Measurements from ENCODE around the gene NFASC.

The NFASC gene

GRCh38 chr1:204959836-204960235 lies 89.2 kb downstream of the NFASC start:
- no peak for DNase-seq (ENCODE audit: low read depth in 2 of 2)

GRCh38 chr1:204960306-204961125 lies 89.9 kb downstream of the NFASC start:
- DNase-seq (ENCODE audit: low read depth in 2 of 2), result no peak

- no peak for DNase-seq (ENCODE audit: low read depth in 2 of 2)
Observed at GRCh38 chr1:204961765-204962419, 91.2 kb downstream of the NFASC start.

GRCh38 chr1:204962742-204963632 lies 92.3 kb downstream of the NFASC start:
- DNase-seq (ENCODE audit: low read depth in 2 of 2), result no peak

- DNase-seq (ENCODE audit: low read depth in 2 of 2), result no peak
Observed at GRCh38 chr1:204967451-204967850, 96.8 kb downstream of the NFASC start.

- DNase-seq (ENCODE audit: low read depth in 2 of 2), result no peak
Observed at GRCh38 chr1:204968135-204968534, 97.5 kb downstream of the NFASC start.

- DNase-seq (ENCODE audit: low read depth in 2 of 2), result no peak
Observed at GRCh38 chr1:204968951-204969350, 98.3 kb downstream of the NFASC start.

GRCh38 chr1:204970937-204971336 lies 100.3 kb downstream of the NFASC start:
- DNase-seq (ENCODE audit: low read depth in 2 of 2), result no peak

GRCh38 chr1:204971517-204972336 lies 101.1 kb downstream of the NFASC start:
- DNase-seq (ENCODE audit: low read depth in 2 of 2), result no peak

- no peak for DNase-seq (ENCODE audit: low read depth in 2 of 2)
Observed at GRCh38 chr1:204972426-204972825, 101.8 kb downstream of the NFASC start.

- no peak for DNase-seq (ENCODE audit: low read depth in 2 of 2)
Observed at GRCh38 chr1:204973449-204973848, 102.8 kb downstream of the NFASC start.

- DNase-seq (ENCODE audit: low read depth in 2 of 2), result no peak
Observed at GRCh38 chr1:204974327-204974726, 103.7 kb downstream of the NFASC start.

GRCh38 chr1:204975021-204975420 lies 104.4 kb downstream of the NFASC start:
- DNase-seq (ENCODE audit: low read depth in 2 of 2), result no peak

- DNase-seq (ENCODE audit: low read depth in 2 of 2), result peak; percentile 17 to 37
Observed at GRCh38 chr1:204975568-204976235, 105.0 kb downstream of the NFASC start.

GRCh38 chr1:204976646-204977045 lies 106.0 kb downstream of the NFASC start:
- DNase-seq (ENCODE audit: low read depth in 2 of 2), result no peak

GRCh38 chr1:204977318-204977717 lies 106.7 kb downstream of the NFASC start:
- no peak for DNase-seq (ENCODE audit: low read depth in 2 of 2)

GRCh38 chr1:204978782-204979181 lies 108.1 kb downstream of the NFASC start:
- DNase-seq (ENCODE audit: low read depth in 2 of 2), result no peak

- DNase-seq (ENCODE audit: low read depth in 2 of 2), result no peak
Observed at GRCh38 chr1:204979306-204979705, 108.6 kb downstream of the NFASC start.

- DNase-seq (ENCODE audit: low read depth in 2 of 2), result no peak
Observed at GRCh38 chr1:204979891-204980649, 109.4 kb downstream of the NFASC start.

- DNase-seq (ENCODE audit: low read depth in 2 of 2), result no peak
Observed at GRCh38 chr1:204980840-204981405, 110.3 kb downstream of the NFASC start.

All from stimulated activated CD8-positive, alpha-beta memory T cell treated with anti-CD3 and anti-CD28 coated beads, Interleukin-2, amount 100 ng/mL, for 48 hours (primary cell).